Right atrium auricular region (tissue), 2 donors: ENCODE results near the gene CBR3. TPM values are rescaled to one million over a fixed set of nuclear protein-coding genes. Genes with fewer than 3 reads are reported as not detected.

ENCODE experiments used
- DNase-seq: peaks from one replicate; pipeline ENCODE4 v3.0.0-alpha.2; 2019; ENCODE audit warnings: low spot score
- H3K27ac ChIP-seq, 2 donors: fragments of 200-600 bp; sonication (generic); 1 replicate in 1 of 2; 2 replicates in 1 of 2; pipeline ENCODE4 v1.5.1; 2016 to 2019
- H3K27me3 ChIP-seq, 2 donors: fragments of 200-600 bp; sonication (generic); one replicate each; pipeline versions ENCODE4 v1.5.1 to v1.6.0; 2017 to 2019
- H3K36me3 ChIP-seq: fragments of 200-600 bp; sonication (generic); one replicate; pipeline ENCODE4 v1.5.1; 2016
- H3K4me1 ChIP-seq, 2 donors: fragments of 200-600 bp; sonication (generic); one replicate each; pipeline versions ENCODE4 v1.5.1 to v1.6.0; 2017 to 2019
- H3K4me3 ChIP-seq, 2 donors: fragments of 200-600 bp; sonication (generic); 1 replicate in 1 of 2; 2 replicates in 1 of 2; pipeline ENCODE4 v1.5.1; 2017 to 2019; ENCODE audit warnings: mild to moderate bottlenecking in 1 of 2, moderate library complexity in 1 of 2
- H3K9me3 ChIP-seq, 2 donors: fragments of 200-600 bp; sonication (generic); one replicate each; pipeline ENCODE4 v1.5.1; 2019
- CTCF ChIP-seq, 2 donors: fragments of 200-600 bp; sonication (generic); IDR thresholded peaks; one replicate each; pipeline ENCODE4 v1.5.1; 2019; ENCODE audit warnings: antibody characterized with exemption in 2 of 2
- total RNA-seq, 2 donors: library from RNA; depleted of rRNA; stranded (reverse); fragments of >200 nt; gene quantifications; one replicate each; pipeline ENCODE4 v1.1.0, GENCODE V29; 2016

CBR3 gene
- total RNA-seq, 2 donors from 2014 or later, result 1.8 to 8.2 TPM

- H3K36me3 ChIP-seq, result no peaks in the 10 kb centered on the region
- H3K4me3 ChIP-seq, result no peak overlapping the region
- DNase-seq, result no peak
- peak overlapping the region in 1 of 2 donors; percentile 5 for H3K27ac ChIP-seq
- no peak for TF ChIP-seq CTCF (IDR thresholded peaks at IDR 0.05)
- H3K4me1 ChIP-seq, result peaks cover 0 to 17% of the 10 kb centered on the region in 2 donors
- no peaks in the 10 kb centered on the region for H3K9me3 ChIP-seq
- no peaks in the 10 kb centered on the region for H3K27me3 ChIP-seq
Observed at GRCh38 chr21:36171741-36172331, 37.0 kb downstream of the CBR3 start.

GRCh38 chr21:36174780-36175179 is 39.9 kb downstream of the CBR3 start:
- Histone ChIP-seq H3K27ac (no peak overlapping the region), H3K9me3 (no peaks in the 10 kb centered on the region), H3K4me3 (no peak overlapping the region), H3K4me1 (peaks cover 0 to 17% of the 10 kb centered on the region in 2 donors), H3K36me3 (no peaks in the 10 kb centered on the region), H3K27me3 (no peaks in the 10 kb centered on the region)
- TF ChIP-seq CTCF (IDR thresholded peaks at IDR 0.05), result no peak
- no peak for DNase-seq

- no peak overlapping the region for H3K27ac ChIP-seq
- H3K4me3 ChIP-seq, result no peak overlapping the region
- no peaks in the 10 kb centered on the region for H3K27me3 ChIP-seq
- H3K9me3 ChIP-seq, result no peaks in the 10 kb centered on the region
- peaks cover 0 to 17% of the 10 kb centered on the region in 2 donors for H3K4me1 ChIP-seq
- no peak for DNase-seq
- H3K36me3 ChIP-seq, result no peaks in the 10 kb centered on the region
- TF ChIP-seq CTCF (IDR thresholded peaks at IDR 0.05), result no peak
Observed at GRCh38 chr21:36175771-36176565, 41.1 kb downstream of the CBR3 start.

GRCh38 chr21:36178349-36178748 is 43.5 kb downstream of the CBR3 start:
- no peak for TF ChIP-seq CTCF (IDR thresholded peaks at IDR 0.05)
- no peaks in the 10 kb centered on the region for H3K36me3 ChIP-seq
- no peak for DNase-seq
- no peaks in the 10 kb centered on the region for H3K4me1 ChIP-seq
- H3K27me3 ChIP-seq, result no peaks in the 10 kb centered on the region
- H3K4me3 ChIP-seq, result no peak overlapping the region
- no peak overlapping the region for H3K27ac ChIP-seq
- H3K9me3 ChIP-seq, result no peaks in the 10 kb centered on the region

- no peaks in the 10 kb centered on the region for H3K9me3 ChIP-seq
- DNase-seq, result no peak
- no peak for TF ChIP-seq CTCF (IDR thresholded peaks at IDR 0.05)
- H3K27ac ChIP-seq, result no peak overlapping the region
- H3K4me1 ChIP-seq, result no peaks in the 10 kb centered on the region
- H3K4me3 ChIP-seq, result no peak overlapping the region
- no peaks in the 10 kb centered on the region for H3K36me3 ChIP-seq
- no peaks in the 10 kb centered on the region for H3K27me3 ChIP-seq
Observed at GRCh38 chr21:36179145-36179544, 44.3 kb downstream of the CBR3 start.
